Measurements from ENCODE around the gene THBS2.

THBS2 gene

DNA sequence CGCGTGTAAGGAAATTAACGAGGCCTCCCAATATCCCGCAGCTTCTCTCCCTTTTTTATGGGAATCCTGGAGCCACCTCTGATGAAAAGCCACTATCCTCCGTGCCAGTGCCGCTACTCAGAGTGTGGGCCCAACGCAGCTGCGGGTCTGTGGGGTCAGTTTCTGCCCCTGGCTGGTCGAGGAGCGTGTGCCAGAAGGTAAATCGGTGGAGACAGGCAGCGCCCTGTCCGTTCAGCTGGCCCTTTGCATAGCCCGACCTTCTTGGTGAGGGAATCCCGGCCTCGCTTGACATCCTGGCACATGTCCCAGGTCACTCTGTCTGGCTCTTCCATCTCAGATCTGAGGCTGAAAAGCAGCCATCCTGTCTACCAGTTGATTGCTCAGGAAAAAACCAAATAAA lies 4.6 kb downstream of the THBS2 start:
- DNase-seq (ENCODE audit: low spot score), result no peak

DNA sequence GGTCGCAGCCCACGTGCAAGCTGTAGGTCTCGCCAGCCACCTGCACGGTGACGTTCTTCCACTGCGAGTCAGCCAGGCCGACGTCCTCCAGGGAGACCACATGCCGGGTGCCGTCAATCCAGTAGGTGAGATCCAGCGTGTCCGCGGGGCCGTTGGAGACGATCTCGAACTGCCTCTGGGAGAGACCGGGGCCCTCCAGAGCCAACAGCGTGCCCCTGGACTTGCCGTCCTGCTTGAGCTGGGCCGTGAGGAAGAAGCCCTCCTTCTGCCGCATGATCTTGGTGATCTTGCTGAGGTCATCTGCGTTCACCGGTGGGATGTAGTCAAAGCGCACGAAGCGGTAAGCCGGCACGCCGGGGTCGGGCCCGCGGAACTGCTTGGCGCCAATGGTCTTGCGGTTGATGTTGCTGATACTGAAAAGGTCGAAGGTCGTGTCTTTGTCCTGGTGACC lies 5.1 kb downstream of the THBS2 start:
- DNase-seq (ENCODE audit: low spot score), result no peak

DNA sequence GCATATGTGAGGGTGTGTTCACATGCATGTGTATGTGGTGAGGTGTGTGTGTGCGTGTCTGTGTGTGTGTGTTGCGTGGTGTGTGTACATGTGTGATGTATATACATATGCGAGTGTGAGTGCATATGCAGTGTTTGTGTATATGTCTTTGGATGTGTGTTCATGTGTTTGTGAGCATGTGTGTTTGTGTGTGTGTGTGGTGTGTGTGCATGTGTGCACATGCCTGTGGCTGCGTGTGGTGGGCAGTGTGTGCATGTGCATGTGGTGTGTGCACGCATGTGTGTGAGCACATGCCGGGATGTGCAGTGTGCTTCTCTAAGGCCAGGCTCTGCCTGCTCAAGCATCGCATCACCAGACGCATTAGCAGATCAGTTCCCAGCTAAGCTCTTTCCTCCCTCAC lies 5.7 kb downstream of the THBS2 start:
- no peak for DNase-seq (ENCODE audit: low spot score)

DNA sequence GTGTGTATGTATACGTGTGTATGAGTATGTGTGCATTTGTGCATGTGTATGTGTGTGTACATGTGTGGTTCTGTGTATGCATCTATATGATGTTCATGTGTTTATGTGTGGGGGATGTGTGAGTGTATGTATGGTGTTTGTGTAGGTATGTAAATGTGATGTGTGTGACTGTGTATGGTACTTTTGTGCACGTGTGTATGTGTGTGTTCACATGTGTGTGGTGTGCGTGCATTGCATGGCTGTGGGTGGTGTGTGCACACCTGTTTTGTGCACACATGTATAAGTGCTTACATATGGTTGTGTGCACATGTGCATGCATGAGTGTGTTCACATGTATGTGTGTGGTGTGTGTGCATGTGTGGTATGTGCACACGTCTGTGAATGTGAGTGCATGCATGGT lies 6.2 kb downstream of the THBS2 start:
- no peak for DNase-seq (ENCODE audit: low spot score)

DNA sequence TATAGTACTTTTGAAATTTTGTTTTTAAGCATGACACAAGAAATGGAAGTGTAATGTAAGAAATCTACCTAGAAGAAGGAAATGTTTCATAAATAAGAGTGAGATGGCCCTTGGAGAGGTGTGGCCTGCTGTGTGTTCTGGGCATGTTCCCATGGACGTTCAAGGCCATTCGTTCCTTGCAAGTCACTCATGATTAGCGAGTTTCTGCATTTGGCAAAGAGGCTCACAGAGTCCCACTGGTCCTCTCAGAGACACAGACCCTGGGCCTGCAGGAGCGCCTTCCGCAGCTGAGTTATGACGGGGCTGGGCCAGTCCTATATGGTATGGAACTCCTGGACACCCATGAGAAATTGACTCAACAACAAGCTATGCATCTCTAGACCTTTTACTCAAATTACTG lies 7.2 kb downstream of the THBS2 start:
- DNase-seq (ENCODE audit: low spot score), result no peak

DNA sequence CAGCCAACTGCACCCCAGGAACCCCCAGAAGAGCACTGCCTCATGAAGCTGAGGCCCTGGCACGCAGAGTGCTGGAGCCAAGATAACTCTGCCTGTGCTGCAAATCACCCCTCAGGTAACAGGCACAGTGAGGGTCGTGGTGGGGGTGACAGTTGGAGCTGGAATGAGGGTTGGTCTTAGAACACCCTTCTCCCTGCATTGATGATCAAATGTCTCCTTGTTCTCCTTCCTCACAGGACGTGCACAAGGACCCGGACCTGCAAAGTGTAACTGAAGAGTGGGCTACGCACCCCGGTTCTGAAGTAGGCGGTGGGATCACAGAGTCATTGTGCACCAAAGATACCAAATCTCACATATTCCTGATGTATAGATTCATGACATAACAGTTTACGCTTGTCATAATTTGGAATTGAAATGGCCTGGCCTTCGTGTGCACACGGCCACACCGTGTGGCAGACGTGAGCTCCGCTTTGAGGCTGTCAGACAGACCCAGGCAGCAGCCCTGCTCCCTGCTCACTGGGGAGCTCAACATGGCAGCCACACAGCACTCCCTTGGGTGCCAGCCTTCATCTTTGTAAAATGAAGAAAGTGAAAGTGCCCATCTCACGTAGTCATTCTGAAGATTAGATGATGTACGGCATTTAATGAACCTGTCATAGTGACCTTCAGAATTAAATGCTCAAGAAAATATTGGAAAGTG lies 8.8 kb downstream of the THBS2 start:
- DNase-seq (ENCODE audit: low spot score), result no peak

DNA sequence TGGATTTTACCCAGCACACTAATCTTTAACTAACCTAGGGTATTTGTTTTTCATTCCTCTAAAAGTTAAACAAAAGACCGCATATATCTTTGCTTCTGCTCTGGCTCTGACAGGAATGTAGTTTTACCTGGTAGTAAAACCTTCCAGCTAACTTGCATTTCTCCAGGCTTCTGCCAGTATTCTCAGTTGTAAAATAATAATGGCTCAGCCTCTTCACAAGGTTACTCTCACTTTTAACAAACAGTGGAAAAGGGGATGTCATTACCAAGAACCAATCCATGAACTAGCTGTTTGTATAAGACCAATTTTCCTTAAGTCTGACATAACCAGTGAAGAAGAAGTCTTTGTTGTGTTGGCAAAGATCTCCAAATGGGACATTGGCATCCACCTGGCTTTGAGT lies 10.0 kb downstream of the THBS2 start:
- DNase-seq (ENCODE audit: low spot score), result no peak

DNA sequence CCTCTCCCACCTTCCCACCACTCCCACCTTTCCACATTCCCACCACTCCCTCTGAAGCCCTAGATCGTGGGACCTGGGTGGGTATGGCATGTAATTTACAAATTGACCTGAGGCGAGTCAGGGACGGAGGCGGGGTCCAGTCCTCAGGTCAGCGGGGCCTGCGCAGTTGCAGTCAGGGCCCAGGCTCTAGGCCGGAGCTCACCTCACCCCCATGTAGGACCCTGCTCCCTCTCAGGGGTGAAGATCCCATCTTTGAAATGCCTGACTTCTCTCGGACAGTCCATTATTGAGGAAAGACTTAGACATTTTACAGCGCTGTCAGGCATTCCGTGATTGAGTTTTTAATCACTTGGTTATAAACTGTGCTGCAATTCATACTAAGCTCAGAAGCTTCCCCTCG lies 10.5 kb downstream of the THBS2 start:
- DNase-seq (ENCODE audit: low spot score), result no peak

DNA sequence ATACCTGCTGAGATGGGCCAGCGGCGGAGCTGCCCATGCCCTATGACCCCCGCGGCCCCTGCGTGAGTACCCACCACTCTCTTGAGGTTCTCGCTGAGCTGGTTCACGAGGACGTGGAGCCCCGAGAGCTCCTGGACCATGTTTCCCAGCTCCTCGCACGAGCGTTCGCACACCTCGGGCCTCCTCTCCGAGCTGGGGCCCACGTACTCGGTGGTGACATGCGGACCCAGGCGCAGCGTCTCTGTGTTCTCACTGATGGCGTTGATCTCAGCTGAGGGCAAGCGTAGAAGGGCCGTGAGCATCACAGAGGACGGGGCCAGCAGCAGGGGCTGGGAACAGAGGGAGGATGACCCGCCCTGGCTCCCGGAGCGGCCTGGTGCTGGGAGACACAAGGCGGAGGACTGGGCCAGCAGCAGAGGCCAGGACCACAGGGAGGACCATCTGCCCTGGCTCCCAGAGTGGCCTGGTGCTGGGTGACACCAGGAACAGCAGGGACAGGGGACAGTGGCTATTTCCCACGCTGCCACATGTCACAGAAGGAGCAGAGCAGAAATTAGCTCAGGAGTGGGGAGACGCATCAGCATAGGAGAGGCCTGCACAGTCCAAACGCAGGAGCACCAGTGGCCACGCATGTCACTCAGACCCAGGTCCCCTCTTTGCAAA lies 11.8 kb downstream of the THBS2 start:
- DNase-seq (ENCODE audit: low spot score), result no peak

DNA sequence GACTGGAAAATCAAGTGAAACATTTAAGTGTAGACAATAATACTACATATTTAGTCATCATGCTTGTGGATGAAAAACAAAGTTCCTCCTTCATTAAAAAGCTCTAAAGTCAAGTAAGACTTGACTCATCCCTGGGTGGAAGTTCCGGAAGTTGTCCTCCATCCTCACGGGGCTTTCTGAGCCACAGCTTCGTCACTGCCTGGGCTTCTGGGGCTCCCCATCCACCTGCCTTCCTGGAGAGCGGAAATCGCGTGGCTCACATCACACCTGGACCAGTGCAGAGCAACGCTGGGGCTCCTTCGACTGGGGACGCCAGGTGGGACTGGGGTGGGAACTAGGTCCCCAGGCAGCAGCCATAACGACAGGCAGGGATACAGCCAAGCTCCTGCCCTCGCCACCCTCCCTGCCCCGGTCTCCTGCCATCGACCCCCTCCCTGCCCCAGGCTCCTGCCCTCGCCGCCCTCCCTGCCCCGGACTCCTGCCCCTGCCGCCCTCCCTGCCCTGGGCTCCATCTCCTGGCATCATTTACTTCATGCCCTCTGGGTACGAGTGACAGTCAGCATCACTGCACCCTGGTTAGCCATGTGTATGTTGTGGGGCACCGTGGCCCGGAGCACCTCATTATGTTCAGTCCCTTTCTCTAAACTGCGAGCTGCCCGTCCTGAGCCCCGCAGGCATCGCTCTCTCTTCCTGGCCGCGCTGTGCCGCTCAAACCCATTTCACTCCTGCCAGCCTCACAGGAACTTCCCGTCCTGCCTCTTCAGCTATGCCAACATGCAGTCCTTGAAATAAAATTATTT lies 12.9 kb downstream of the THBS2 start:
- no peak for DNase-seq (ENCODE audit: low spot score)

DNA sequence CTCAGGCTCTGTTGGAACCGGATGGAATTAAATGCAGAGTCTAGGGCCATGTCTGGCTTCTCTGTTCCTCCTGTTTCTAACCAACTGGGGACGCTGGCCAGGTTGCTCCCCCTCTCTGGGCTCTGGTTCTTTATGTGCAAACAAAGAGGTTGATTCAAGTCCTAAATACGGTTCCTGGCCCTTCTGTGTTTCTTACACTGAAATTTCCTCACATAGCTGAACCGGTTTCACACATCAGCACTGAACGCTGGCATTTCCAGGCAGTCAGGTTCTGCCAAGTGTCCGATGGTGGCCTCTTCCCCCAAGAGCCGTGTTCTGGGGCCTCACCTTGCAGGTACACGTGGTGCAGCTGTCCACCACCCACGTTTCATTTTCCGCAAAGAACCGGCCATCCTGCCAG lies 13.5 kb downstream of the THBS2 start:
- DNase-seq (ENCODE audit: low spot score), result no peak

DNA sequence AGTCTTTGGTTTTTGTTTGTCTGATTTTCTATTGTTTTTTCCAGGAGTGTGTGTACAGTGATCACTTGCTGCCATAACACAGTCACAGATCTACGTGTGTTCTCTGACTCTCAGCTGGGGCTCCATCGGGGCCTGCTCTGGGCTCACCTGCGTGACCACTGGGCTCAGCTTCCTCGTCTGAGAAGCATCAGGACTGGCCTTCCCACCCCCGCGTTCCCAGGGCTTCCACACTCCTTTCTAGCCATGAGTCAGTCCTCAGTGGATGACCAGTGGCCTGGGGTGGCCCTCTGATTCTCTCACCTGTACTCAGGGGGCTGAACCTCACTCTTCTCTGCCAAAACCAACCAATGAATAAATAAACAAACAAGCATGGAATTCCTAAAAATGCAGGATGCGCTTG lies 14.5 kb downstream of the THBS2 start:
- no peak for DNase-seq (ENCODE audit: low spot score)

DNA sequence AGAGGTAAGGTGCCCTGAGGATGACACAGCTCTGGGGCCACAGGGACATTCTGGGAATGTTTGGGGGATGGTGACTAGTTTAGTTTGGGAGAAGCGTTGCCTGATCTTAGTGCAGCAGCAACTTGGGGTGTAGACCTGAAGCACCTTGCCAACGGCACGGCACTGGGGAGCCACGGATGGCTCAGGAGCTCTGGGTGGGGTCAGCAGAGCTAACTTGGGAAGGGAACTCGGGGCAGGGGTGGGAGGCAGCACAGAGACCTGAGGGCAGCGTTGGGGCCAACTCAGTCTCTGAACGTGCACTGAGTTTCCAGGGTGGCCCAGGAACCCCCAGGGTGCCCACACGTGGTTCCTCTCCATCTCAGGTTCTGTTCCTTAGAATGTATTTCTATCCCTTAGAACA lies 14.9 kb downstream of the THBS2 start:
- no peak for DNase-seq (ENCODE audit: low spot score)

DNA sequence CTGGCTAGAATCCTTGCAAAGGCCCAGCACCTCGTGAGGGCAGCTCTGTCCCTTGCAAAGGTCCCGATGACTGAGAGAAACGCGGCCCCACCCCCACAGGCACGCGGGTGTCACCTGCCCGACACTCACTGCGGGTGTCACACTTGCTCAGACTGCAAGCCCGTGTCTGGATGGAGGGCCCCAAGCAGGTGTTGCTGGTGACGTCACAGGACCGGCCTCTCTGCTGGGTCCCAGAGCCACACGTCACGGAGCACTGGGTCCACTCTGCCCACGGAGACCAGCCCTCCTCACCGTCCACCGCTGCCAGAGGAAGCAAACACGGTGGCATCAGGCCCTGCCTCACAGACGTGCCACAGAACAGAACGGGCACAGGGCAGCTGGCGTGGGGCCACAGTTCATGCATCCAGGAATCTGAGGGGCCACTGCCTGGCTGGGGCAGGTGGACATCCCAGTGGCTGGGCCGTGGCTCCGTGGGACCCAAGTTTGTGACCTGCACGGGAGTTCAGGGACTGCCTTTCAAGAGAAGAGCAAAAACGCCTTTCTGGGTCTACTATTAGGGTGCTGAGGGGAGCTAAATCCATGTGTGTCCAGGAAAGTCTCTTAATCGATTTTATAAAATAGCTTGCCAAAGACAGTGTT lies 16.0 kb downstream of the THBS2 start:
- DNase-seq (ENCODE audit: low spot score), result no peak

DNA sequence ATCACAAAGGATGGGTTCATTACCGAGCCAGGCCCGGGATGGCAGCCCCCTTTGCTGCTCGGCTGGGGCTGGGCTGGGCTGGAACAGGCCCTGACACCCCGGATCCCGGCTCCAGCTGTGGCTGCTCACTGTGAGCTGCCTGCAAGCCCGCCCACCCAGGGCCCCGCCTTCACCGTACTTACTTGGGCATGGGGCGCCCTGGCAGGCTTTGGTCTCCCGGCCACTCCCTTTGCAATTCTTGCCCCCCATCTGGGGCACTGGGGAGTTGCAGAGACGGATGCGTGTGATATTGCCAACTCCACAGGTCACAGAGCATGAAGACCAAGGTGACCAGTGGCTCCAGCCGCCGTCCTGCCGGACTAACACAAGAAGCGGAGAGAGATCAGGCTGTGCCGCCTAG lies 16.7 kb downstream of the THBS2 start:
- DNase-seq (ENCODE audit: low spot score), result no peak

DNA sequence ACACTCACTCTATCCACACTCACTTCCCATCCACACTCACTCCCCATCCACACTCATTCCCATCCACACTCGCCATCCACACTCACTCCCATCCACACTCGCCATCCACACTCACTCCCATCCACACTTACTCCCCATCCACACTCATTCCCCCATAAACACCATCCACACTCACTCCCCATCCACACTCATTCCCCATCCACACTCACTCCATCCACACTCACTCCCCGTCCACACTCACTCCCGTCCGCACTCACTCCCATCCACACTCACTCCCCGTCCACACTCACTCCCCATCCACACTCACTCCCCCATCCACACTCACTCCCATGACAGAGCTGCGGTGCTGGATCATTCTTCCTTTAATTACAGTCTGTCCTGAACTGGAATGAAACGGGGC lies 17.1 kb downstream of the THBS2 start:
- no peak for DNase-seq (ENCODE audit: low spot score)

DNA sequence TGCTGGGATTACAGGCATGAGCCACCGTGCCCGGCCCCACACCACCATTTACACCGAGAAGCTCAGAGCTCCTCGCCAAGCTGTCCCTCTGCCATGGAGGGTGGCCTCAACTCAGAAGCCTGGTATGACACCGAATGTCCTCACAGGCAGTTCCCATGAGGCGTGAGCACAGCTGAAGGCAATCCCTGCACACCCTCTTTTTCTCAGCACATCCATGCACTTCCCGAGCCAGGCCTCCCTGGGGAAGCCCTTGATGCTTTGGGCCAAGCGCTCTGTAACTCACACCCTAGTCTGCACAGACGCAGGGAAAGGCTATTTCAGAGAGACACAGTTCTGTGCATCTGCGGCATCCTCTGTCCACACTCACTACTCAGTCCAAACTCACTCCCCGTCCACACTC lies 18.4 kb downstream of the THBS2 start:
- DNase-seq (ENCODE audit: low spot score), result no peak

DNA sequence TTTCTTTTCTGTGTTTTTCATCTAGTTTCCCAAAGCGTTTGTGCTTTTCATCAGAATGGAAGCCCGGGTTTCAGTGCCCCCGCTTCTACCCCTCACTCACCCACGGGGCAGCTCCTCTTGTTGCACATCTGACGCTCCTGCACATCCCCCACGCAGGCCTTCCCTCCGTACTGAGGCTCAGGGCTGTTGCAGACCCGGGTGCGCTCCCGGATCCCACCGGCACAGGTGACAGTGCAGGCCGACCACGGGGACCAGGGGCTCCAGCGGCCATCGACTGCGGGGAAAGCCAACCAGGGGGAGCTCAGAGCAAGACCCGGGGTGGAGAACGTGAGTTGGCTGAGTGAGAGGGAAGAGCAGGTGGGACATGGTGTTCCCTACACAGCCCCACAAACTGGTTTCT lies 19.0 kb downstream of the THBS2 start:
- DNase-seq (ENCODE audit: low spot score), result no peak

DNA sequence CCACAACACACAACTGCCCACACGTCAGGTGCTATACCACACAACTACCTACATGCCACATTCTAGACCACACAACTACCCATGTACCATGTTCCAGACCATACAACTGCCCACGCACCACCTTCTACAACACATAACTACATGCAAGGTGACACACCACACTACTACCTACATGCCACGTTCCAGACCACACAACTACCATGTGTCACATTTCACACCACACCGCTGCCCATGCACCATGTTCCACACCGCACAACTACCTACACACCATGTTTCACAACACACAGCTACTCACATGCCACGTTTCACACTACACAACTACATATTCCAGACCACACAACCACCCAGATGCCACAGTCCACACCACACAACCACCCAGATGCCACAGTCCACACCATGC lies 19.8 kb downstream of the THBS2 start:
- DNase-seq (ENCODE audit: low spot score), result no peak

DNA sequence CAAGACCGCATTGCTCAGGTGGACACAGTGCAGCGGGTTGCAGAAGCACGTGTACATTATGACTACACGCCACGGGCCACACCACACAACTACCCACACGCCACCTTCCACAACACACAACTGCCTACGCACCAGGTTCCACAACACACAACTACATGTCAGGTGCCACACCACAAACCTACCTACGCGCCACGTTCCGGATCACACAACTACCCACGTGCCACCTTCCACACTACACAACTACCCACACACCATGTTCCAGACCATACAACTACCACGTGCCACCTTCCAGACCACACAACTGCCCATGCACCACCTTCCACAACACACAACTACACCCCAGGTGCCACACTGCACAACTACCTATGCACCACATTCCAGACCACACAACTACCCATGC lies 20.5 kb downstream of the THBS2 start:
- no peak for DNase-seq (ENCODE audit: low spot score)

DNA sequence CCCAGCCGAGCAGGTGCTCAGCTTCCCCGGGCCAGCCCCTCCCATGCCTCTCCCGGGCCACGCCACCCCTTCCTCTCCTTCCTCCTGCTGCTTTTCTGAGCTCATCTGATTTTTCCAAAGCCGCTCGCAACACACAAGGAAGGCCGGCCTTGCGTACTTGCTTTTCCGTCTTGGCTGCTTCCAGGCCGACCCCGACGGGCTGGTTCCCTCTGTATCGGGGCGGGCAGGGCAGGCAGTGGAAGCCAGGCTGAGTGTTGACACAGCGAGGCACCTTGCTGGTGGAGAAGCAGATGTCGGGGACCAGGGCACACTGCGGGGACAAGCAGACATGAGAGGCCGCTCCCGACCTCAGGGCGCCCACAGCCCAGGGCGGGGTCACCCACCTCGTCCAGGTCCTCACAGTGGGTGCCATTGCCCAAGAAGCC lies 21.1 kb downstream of the THBS2 start:
- no peak for DNase-seq (ENCODE audit: low spot score)

DNA sequence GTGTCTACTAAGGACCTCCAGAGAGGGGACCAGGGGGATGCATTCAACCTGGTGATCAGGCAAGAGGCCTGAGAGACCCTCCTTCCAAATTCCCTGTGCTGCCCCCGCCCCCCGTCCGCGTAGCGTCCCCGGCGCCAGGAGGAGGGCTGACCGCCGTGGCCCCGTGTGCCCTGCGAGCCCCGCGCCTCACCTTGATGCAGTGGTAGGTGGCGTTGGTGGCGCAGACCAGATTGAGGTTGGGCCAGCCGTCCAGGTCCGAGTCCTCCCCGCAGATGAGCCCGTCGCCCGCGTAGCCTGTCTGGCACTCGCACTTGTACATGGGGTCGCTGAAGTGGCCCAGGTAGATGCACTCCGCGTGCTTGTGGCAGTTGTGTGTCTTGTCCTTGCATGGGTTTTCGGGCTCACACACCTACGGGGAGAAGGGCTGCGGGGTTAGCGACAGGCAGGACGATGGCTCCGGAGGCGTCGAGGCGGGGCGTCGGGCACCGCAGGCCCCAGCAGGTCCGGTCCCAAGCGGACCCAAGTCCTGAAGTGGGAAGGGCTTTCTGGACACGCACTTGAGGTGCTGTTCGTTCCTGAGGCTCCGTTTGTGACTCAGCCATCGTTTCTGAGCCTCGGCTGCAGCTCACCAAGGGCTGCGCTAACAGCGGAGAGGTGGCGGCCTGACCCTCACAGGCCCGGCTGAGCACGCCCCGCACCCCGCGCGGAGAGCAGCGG lies 21.7 kb downstream of the THBS2 start:
- no peak for DNase-seq (ENCODE audit: low spot score)
